ENCODE results near the gene AXDND1. TPM values are rescaled to one million over a fixed set of nuclear protein-coding genes. Genes with fewer than 3 reads are reported as not detected.

AXDND1 gene
- polyA plus RNA-seq, 1 of the 3 experiments (the other 2 are of a cell fraction): 0.16 TPM

GRCh38 chr1:179587336-179587735, 221.6 kb downstream of the AXDND1 start:
- H3K4me1 ChIP-seq (ENCODE audit: control insufficient read depth in 1 of 2, insufficient read depth in 2 of 2, low read depth in 1 of 2, low read length in 1 of 2): no peaks in the 10 kb centered on the region; a peak in 2 of 4 replicates
- no peak overlapping the region for H2AFZ ChIP-seq (ENCODE audit: low read depth)
- H3K9me2 ChIP-seq: no peaks in the 10 kb centered on the region
- ChIA-PET CTCF (interaction anchor here (0.6 to 2.9 kb wide), 6 partner anchors 10 to 592 kb away, joined by 3 to 16 read pairs (median 6); no protein-coding TSS in a partner anchor), POLR2A (no interaction called here)
- H3K4me3 ChIP-seq (ENCODE audit: low read depth in 2 of 2, low read length in 1 of 2): no peak overlapping the region
- H3K4me2 ChIP-seq: no peak overlapping the region
- no peaks in the 10 kb centered on the region for H3K79me2 ChIP-seq (ENCODE audit: insufficient read depth)
- WGBS (ENCODE audit: low lambda C conversion rate): 64% methylated on average over 6 of the region's 6 CpGs
- H3K9ac ChIP-seq: no peak overlapping the region
- no peaks in the 10 kb centered on the region; the same call in 1 of the 2 replicates for H3K27me3 ChIP-seq (ENCODE audit: insufficient read depth)
- H3K27ac ChIP-seq (ENCODE audit: low read depth in 2 of 2, low read length in 1 of 2): no peak overlapping the region
- no peaks in the 10 kb centered on the region for H4K20me1 ChIP-seq (ENCODE audit: insufficient read depth)
- no peaks in the 10 kb centered on the region for H3K36me3 ChIP-seq (replicated peaks in 1 of 2; ENCODE audit: control insufficient read depth in 1 of 2, insufficient read depth in 2 of 2, low read length in 1 of 2)
- no peak for TF ChIP-seq MAX (IDR thresholded peaks at IDR 0.05; ENCODE audit: low read depth)
- TF ChIP-seq, protein P1, sequence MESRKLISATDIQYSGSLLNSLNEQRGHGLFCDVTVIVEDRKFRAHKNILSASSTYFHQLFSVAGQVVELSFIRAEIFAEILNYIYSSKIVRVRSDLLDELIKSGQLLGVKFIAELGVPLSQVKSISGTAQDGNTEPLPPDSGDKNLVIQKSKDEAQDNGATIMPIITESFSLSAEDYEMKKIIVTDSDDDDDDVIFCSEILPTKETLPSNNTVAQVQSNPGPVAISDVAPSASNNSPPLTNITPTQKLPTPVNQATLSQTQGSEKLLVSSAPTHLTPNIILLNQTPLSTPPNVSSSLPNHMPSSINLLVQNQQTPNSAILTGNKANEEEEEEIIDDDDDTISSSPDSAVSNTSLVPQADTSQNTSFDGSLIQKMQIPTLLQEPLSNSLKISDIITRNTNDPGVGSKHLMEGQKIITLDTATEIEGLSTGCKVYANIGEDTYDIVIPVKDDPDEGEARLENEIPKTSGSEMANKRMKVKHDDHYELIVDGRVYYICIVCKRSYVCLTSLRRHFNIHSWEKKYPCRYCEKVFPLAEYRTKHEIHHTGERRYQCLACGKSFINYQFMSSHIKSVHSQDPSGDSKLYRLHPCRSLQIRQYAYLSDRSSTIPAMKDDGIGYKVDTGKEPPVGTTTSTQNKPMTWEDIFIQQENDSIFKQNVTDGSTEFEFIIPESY (IDR thresholded peaks at IDR 0.05; ENCODE audit: borderline replicate concordance, low read depth): no peak
- TF ChIP-seq SMC3 (IDR thresholded peaks at IDR 0.05; ENCODE audit: low read depth, low read length): no peak
- no peak for TF ChIP-seq RCOR1 (IDR thresholded peaks at IDR 0.05; ENCODE audit: low read length)
- TF ChIP-seq EZH2phosphoT487 (IDR thresholded peaks at IDR 0.05; ENCODE audit: borderline replicate concordance, low read depth): no peak
- no peak for TF ChIP-seq GATA2 (CRISPR knock-in tag; IDR thresholded peaks at IDR 0.05)
- no peaks in the 10 kb centered on the region for H3F3A ChIP-seq (replicated peaks; ENCODE audit: insufficient read depth)
- no peak for DNase-seq
- no peaks in the 10 kb centered on the region for H3K9me3 ChIP-seq

DNA sequence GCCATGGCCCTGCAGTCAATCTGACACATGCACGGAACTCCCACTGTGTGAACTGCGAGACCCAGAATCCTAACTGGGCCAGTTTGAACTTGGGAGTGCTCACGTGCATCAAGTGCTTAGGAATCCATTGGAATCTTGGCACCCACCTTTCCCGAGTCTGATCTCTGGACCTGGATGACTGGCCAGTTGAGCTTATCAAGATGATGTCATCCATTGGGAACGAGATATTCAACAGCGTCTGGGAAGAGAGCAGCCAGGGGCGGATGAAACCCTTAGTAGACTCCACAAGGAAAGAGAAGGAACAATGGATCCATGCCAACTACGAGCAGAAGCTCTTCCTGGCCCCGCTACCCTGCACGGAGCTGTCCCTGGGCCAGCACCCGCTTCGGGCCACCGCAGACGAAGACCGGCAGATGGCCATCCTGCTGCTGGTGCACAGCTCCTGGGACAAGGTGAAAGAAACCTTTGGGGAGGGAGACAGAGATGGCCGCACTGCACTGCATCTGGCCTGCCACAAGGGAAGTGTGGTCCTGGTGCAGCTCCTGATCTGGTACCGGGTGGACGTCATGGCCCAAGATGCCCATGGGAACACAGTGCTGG, 222.8 kb downstream of the AXDND1 start:
- no peak overlapping the region for H3K27ac ChIP-seq (ENCODE audit: low read depth in 2 of 2, low read length in 1 of 2)
- H3F3A ChIP-seq (replicated peaks; ENCODE audit: insufficient read depth): no peaks in the 10 kb centered on the region
- no peaks in the 10 kb centered on the region for H3K79me2 ChIP-seq (ENCODE audit: insufficient read depth)
- no peak for DNase-seq
- no peak overlapping the region for H2AFZ ChIP-seq (ENCODE audit: low read depth)
- no peaks in the 10 kb centered on the region for H3K9me3 ChIP-seq
- 81% methylated on average over 10 of the region's 18 CpGs for WGBS (ENCODE audit: low lambda C conversion rate)
- H4K20me1 ChIP-seq (ENCODE audit: insufficient read depth): no peaks in the 10 kb centered on the region
- H3K36me3 ChIP-seq (replicated peaks in 1 of 2; ENCODE audit: control insufficient read depth in 1 of 2, insufficient read depth in 2 of 2, low read length in 1 of 2): no peaks in the 10 kb centered on the region
- H3K9me2 ChIP-seq: no peaks in the 10 kb centered on the region
- H3K4me3 ChIP-seq (ENCODE audit: low read depth in 2 of 2, low read length in 1 of 2): no peak overlapping the region
- H3K4me2 ChIP-seq: no peak overlapping the region
- H3K4me1 ChIP-seq (ENCODE audit: control insufficient read depth in 1 of 2, insufficient read depth in 2 of 2, low read depth in 1 of 2, low read length in 1 of 2): no peaks in the 10 kb centered on the region; a peak in 2 of 4 replicates
- POLR2A ChIA-PET: no interaction called here
- TF ChIP-seq, protein P1 (IDR thresholded peaks at IDR 0.05; ENCODE audit: borderline replicate concordance, low read depth): no peak
- TF ChIP-seq TAF1 (IDR thresholded peaks at IDR 0.05; ENCODE audit: borderline replicate concordance, low read depth, low read length) (no peak), FOXM1 (IDR thresholded peaks at IDR 0.05; ENCODE audit: low read depth) (no peak), NFIC (IDR thresholded peaks at IDR 0.05; ENCODE audit: borderline replicate concordance) (no peak), JUND (IDR thresholded peaks at IDR 0.05) (no peak), EP300 (IDR thresholded peaks at IDR 0.05; ENCODE audit: borderline replicate concordance in 1 of 2, low read depth in 1 of 2, low read length in 1 of 2) (no peak), RXRA (IDR thresholded peaks at IDR 0.05; ENCODE audit: borderline replicate concordance, low read depth) (no peak), MAX (IDR thresholded peaks at IDR 0.05; ENCODE audit: low read depth) (no peak), ELF1 (IDR thresholded peaks at IDR 0.05) (no peak), YY1 (IDR thresholded peaks at IDR 0.05; ENCODE audit: low read depth) (no peak)
- H3K27me3 ChIP-seq (ENCODE audit: insufficient read depth): no peaks in the 10 kb centered on the region; the same call in 1 of the 2 replicates
- H3K9ac ChIP-seq: no peak overlapping the region
- CTCF ChIA-PET: interaction anchor here (1.2 kb wide), 1 partner anchor 11 kb away, joined by 4 read pairs; no protein-coding TSS in a partner anchor

Measured in SK-N-SH (cell line).